Stimulated activated CD8-positive, alpha-beta memory T cell treated with anti-CD3 and anti-CD28 coated beads, Interleukin-7, amount 100 ng/mL, for 1 hour (primary cell): ENCODE measurements around the gene IL1F10.
"Not testable (repeated sequence)": the region's sequence is repeated elsewhere in the genome, so short reads cannot be mapped to it uniquely, and the experiment has no call there.

Experiments
- DNase-seq, 2 donors: peaks; one replicate each; pipeline ENCODE4 v3.0.0-alpha.2; 2020; ENCODE audit warnings: low read depth in 2 of 2

Gene IL1F10

DNA sequence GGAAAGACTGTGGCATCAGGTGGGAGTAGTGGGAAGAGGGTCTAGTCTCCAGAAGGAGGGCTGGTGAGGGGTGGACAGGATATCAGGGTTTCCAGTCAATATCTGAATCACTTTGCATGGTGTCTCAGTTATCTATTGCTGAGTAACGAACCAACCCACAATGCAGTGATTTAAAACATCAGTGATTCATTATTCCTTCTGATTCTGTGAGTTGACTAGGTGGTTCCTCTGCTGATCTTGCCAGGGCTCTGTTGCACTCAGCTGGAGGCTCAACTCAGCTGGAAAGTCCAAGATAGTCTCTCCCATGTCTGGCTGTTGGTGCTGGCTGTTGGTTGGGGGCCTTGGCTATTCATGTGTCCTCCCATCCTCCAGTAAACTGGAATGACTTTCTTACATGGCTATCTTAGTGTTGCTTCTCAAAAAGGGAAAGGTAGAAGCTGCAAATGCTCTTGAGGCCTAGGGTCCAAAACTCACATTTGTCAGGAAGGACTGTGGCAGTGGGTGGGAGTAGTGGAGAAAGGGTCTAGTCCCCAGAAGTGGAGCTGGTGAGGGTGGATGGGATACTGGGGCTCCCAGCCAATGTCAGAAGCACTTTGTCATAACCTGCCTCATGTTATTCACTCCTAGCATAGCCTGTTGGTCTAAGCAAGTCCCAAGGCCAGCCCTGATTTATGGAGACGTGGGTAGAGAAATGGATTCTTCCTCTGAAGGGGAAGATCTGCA is 13.9 kb downstream of the IL1F10 start:
- no peak for DNase-seq

DNA sequence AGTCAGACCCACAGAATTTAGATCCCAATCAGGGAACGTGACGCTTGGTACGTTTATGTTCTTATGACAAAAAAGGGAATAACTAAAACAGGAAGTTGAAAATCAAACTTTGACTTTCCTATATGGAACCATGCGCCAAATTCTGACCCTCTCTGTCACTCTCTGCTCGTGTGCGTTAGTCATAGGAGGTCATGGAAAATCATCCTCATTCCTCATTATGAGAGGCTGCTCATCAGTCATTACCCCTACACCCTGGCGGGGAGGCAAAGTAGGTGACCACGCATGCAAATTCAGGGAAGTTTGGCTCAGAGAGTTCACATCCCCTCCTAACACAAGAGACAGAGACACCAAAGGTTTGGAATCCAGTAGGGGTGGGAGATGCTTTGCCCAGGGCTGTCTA is 15.5 kb downstream of the IL1F10 start:
- DNase-seq, result no peak

DNA sequence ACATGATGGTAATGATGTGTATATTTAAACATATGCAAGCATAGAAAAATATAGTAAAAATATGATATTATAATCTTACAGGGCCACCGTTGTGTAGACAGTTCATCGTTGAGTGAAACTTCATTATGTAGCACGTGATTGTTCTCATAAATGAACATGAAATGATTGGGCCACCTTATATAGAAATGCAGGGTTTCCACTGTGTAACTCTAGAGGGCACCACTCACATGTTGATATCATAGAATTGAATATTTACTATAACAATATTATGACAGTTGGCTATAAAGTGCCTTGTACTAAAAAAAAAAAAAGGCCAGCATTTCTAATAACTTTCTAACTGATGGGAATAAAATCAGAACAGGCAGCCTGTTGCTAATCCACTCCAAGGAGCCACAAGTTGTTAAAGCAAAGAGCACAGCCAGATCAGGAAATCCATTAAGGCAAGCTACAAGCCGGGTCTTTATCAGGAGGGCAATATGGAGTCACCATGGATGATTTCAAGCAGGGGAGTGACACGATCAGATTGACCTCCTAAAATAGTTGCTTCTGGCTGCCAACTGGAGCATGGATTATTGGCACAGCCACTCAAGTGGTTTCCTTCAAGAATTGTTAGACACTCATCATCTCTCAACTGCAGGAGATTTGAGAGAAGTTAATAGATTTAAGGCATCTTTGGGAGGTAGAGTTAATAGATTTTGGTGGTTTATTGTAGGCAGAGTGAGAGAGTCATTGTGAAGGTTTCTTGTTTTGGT is 16.7 kb downstream of the IL1F10 start:
- no peak for DNase-seq

DNA sequence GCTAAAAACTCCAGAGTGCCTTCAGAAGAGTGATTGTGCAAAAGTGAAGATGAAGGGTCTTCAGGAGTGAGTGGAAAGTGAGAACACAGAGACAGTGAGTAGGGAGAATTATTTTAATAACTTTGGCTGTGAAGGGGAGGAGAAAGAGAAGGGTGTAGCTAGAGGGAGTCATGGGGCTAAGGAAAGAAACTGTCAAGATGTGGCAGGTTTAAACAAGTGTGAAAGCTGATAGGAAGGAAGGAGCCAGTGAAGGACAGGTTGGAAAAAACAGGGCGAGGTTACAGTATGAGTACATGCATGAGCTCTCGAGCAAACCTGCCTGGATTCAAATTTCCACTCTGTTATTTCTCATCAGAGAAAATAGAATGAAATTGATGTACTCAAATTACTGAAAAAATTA is 17.8 kb downstream of the IL1F10 start:
- DNase-seq, result no peak

DNA sequence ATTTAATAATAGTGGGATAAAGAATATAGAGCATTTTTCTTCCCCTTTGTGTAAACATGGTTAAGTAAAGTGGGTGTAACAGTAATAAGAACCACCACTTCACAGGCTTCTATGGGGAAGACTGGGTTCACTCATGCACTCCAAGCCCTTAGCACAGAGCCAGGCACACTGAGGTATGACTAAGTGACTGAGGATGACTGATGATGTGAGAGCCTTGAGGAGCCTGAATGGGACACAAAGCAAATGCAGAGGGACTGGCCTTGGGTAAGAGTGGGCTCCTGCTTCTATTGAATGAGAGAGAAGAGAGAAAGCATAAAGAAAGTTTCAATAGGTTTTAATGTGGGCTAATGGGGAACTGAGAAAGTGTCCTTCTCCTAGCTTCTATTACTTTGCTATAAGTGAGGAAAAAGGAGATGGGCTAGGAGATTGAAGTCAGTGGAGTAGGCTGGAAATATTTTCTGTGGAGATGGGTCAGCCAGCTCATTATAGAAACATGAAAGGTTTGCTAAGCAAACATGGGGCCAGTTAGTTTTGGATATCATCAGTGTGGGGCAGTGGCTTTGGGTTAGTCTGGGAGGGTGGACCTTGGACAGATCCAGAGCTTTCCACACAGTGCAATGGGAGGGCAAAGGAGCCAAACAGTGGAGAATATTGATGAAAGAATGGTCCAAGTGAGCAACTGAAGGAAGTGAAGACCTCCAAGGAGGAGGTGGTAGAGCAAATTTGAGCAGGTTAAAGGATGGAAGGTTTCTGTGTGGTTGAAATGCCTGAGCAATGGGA is 20.6 kb downstream of the IL1F10 start:
- DNase-seq, result no peak

DNA sequence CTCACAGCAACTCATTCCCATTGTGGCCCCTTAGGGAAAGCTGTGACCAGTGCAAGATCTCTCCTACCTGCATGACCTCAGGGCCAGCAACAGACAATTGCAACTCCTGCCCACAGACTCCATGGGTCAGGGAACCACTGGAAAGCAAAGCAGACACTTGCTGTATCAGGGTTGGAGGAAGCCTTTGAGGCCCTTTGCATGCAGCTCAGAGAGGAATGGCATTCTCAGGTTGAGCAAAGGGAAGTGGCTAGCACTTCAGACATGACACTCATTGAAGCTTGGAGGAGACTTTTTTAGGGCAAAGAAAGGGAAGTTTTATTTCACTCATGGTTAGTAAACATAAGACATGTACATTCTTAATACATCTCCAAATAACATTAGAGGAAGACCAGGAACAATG is 22.1 kb downstream of the IL1F10 start:
- DNase-seq, result no peak

DNA sequence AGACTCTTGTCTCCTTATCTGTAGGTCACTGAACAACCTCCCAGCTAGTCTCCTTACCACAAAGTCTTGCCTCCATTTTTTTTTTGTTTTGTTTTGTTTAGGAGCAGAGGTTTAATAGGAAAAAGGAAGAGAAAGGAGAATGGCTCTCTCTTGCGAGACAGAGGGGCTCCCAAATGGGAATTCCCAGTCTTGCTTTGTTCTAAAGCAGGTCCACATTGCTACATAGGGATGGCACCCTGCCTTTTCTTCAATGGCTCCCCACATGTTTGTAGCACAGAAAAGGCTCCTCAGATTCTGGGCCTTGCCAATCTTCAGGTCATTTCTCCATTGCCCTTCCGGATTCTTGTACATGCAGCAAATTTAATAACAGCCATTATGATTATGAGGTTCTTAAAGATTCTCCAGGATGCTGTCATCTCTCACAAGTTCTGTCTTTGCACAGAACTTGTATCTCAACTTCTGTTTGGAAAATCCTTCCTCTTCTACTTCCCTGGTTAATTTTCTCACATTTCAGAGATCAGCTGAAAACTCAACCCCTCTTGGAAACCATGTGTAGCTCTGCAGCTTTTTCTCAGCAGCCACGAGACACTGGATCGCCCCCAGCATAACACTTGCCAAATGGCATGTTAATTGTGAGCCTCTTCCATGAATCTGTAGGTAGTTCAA is 23.6 kb downstream of the IL1F10 start:
- no peak for DNase-seq

DNA sequence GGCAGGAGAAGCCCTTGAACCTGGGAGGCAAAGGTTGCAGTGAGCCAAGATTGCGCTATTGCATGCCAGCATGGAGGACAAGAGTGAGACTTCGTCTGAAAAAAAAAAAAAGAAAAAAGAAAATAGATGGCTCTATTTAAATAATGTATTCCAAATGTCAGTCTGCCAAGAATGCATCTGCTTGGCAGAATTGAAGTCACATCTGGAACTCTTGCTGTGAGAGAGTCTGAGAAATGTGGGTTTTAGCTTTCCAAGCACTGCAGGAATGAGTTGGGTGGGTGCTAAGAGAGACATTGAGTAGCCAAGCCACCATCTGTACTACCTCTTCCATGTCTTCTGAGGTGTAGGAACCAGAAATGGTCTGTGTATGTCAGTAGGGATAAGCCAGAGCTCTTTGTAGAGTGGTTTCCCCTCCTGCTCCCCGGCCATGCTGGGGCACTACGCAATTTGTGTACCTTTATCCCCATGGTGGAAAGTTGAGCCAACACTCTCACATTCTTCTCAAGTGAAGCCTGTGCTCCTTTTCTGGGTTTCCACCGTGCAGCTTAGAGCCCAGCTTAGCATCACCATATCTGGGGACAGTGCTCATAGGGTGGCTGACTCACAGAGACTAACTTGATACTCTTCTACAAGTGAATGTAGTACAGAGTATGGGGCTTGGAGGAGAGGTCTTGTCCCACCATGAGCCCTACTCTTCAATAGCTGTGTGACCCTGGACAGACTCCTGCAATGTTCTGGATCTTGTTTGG is 25.3 kb downstream of the IL1F10 start:
- DNase-seq, result no peak

DNA sequence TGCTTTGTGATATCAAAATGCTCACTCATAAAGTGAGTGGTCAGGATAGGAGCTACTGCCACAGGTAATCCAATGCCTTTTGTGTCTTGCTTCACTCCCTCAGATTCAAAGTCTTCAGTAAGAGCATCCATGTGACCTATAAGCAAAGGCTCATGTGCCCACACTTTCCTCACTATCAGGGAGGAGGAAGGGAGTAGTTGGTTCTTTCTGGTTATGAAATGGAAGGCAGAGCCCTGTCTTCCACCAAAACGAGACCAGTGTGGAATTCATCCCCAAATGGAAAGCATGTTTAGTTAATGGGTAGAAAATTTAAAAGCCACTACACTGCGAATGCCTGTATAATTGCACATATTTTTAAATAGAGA is 25.8 kb downstream of the IL1F10 start:
- no peak for DNase-seq

DNA sequence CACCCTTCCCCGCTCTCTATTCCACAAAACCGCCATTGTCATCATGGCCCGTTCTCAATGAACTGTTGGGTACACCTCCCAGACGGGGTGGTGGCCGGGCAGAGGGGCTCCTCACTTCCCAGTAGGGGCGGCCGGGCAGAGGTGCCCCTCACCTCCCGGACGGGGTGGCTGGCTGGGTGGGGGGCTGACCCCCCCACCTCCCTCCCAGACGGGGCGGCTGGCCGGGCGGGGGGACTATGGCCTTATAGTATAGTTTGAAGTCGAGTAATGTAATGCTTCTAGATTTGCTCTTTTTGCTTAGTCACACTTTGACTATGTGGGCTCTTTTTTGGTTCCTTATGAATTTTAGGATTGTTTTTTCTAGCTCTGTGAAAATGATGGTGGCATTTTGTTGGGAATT is 28.5 kb downstream of the IL1F10 start:
- DNase-seq, result not testable (repeated sequence)

DNA sequence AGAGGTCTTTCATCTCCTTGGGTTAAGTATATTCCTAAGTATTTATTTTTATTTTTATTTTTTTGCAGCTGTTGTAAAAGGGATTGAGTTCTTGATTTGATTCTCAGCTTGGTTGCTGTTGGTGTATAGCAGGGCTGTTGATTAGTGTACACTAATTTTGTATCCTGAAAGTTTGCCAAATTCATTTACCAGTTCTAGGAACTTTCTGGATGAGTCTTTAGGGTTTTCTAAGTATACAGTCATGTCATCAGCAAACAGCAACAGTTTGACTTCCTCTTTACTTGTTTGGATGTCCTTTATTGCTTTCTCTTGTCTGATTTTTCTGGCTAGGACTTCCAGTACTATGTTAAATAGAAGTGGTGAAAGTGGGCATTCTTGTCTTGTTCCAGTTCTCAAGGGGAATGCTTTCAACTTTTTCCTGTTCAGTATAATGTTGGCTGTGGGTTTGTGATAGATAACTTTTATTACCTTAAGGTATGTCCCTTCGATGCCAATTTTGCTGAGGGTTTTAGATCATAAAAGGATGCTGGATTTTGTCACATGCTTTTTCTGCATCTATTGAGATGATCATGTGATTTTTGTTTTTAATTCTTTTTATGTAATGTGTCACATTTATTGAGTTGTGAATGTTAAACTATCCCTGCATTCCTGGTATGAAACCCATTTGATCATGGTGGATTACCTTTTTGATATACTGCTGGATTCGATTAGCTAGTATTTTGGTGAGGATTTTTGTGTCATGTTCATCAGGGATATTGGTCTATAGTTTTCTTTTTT is 29.3 kb downstream of the IL1F10 start:
- DNase-seq, result not testable (repeated sequence)

DNA sequence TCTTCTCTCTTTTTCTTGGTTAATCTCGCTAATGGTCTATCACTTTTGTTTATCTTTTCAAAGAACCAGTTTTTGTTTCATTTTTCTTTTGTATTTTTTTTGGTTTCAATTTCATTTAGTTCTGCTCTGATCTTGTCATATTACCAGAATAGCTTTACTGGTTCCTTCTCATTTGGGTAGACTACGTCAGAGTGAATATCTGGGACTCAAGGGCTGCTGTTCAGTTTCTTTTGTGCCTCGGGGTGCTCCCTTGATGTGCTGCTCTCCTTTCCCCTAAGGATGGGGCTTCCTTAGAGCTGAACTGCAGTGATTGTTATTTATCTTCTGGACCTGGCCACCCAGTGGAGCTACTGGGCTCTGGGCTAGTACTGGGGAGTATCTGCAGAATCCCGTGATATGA is 30.3 kb downstream of the IL1F10 start:
- no peak for DNase-seq

DNA sequence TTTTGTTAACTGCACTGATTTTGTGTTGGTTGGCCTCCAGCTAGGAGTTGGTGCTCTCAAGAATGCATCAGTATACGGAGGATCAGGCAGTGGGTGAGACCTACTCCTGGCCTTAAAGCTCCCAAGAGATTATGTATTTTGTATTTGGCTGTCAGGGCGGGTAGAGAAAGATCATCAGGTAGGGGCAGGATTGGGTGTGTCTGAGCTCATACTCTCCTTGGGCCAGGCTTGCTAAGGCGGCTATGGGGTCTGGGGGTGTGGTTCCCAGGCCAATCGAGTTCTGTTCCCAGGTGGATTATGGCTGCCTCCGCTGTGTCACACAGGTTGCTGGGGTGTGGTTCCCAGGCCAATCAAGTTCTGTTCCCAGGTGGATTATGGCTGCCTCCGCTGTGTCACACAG is 30.8 kb downstream of the IL1F10 start:
- DNase-seq, result no peak

DNA sequence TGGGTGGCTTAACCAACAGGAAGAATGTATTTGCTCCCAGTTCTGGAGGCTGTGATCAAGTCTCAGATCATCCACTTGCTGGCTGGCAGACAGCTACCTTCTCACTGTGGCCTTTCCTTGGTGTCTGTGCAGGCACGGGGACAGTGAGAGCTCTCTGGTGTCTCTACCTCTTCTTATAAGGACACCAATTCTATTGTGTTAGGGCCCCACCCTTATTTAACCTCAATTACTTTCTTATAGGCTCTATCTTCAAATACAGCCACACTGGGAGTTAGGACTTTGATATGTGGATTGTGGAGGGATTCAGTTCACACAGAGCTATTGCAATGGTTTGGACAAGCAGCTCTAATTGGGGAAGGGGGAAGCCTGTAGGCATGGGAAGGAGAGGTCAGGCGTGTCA is 34.4 kb downstream of the IL1F10 start:
- DNase-seq, result no peak

DNA sequence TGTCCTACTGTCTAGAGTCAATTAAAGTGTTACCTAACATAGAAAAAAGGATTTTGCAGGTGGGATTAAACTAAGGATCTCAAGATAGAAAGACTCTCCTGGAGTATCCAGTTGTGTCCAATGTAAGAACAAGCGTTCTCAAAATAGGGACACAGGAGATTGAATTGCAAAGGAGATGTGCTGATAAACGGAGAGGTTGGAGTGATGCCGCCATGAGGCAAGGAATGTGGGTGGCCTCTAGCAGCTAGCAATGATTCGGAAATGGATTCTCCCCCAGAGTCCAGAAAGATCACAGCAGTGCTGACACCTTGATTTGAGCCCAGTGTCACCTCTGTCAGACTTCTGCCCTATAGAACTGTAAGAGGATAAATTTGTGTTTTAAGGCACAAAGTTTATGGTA is 35.5 kb downstream of the IL1F10 start:
- no peak for DNase-seq

DNA sequence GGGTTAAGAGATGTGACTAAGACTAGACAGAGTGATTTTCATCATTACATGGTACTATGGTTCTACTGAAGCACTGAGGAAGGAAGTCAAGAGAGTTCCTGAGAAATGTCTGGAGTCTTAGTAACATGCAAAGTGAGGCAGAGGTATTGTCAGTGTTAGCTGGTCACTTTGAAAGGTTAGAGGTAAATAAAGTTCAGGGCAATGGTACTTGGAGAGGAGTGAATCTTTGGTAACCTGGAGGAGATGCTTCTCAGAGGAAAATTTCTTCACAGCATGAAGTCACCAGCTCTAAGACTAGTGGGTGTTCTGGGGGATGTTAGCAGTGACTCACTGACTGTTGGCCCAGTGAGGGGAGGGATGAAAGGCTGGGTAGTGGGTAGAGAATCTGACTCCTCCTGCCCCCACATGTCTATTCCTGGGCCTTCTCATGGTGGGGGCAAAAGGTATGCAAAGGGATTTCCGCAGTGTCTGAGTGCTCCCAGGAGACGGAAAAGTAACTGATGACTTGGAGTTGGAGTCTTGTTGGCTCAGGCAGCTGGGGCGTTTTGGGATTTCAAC is 36.4 kb downstream of the IL1F10 start:
- DNase-seq, result no peak

DNA sequence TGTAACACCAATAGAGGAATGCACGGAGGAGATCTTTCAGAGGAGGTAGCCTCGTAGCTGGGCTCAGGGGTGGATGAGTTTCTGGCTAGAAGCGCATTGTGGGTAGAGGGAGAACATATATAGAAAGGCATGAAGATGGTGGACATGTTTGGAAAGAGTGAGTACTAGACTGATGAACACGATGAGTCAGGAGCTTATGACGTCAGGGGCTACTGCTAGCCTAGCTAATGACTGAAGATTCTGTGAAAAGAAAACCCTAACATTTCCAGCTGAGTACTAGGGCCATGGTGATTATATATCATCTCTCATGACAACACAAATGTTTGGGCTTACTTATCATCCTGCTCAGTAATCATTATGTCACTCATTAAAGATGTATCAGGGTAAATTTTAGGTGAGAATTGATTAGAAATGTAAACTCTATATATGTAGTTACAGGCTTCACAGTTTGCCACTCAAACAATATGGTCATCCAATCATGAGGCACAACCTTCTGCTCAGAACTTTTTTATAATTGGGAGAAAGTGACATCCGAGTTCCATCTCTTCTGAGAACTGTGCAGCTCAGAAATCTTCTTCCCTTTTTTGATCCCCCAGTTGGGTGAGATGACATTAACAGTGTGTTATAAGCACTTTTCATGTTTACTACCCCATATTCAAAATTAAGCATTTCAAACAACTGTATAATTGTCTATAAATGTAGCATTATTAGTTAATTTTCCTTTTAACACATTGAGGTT is 37.4 kb downstream of the IL1F10 start:
- DNase-seq, result no peak

DNA sequence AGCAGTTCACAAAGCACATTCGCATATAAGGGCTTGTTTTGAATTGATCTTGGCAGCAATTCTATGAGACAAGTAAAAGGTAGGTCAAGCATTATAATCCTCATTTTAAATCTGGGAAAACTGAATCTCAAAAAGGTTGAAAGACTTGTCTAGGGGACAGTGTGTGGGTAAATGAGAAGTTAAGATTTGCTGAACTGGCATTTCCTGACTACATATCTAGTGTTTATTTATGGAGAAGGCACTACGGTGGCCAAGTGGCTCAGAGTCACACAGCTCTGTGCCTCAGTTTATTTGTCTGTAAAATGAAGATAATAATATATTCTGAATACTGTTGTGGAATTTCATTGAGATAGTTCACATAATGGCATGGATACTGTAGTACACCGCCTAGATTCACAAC is 43.4 kb downstream of the IL1F10 start:
- no peak for DNase-seq

DNA sequence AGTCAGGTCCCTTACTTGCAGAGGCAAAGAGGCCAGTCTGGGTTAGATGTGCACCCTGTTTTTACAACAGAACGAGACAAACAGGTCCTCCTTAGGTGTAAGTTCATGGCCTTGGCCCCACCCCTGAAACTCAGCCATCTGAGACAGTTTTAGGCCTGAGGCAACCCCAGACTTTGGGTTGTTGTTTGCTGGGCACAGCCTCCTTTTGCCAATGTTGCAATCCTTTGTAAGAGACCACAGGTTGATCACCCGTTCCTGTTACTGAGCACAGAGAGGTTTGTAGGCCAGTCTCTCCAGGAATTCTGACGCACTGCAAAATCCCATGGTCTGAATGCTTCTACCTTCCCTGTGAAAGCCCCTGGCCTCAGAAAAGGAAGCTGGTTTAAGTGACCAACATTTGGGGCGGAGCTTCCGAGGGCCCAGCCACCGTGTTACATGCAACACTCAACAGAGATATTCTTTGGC is 44.1 kb downstream of the IL1F10 start:
- DNase-seq, result no peak

DNA sequence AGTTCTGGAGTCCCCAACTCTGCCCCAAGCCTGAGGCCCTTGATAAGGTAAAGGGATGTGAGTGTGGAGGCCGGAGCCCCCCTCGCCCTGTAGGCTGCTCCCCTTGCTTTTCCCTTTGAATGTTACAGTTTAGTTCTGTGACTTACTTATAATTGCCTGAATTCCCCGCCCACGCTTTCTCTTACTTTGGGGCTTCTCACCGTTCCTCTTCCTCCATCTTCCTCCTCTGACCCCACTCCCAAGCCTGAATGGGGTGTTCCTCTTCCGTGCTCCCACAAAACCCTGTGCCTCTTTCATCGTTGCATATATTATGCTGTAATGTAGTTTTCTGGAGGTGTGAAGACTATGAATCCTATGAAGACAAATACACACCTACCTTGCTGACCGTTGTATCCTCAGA is 44.7 kb downstream of the IL1F10 start:
- DNase-seq, result no peak
